ENCODE results near the gene PCCA.

Gene PCCA

DNA sequence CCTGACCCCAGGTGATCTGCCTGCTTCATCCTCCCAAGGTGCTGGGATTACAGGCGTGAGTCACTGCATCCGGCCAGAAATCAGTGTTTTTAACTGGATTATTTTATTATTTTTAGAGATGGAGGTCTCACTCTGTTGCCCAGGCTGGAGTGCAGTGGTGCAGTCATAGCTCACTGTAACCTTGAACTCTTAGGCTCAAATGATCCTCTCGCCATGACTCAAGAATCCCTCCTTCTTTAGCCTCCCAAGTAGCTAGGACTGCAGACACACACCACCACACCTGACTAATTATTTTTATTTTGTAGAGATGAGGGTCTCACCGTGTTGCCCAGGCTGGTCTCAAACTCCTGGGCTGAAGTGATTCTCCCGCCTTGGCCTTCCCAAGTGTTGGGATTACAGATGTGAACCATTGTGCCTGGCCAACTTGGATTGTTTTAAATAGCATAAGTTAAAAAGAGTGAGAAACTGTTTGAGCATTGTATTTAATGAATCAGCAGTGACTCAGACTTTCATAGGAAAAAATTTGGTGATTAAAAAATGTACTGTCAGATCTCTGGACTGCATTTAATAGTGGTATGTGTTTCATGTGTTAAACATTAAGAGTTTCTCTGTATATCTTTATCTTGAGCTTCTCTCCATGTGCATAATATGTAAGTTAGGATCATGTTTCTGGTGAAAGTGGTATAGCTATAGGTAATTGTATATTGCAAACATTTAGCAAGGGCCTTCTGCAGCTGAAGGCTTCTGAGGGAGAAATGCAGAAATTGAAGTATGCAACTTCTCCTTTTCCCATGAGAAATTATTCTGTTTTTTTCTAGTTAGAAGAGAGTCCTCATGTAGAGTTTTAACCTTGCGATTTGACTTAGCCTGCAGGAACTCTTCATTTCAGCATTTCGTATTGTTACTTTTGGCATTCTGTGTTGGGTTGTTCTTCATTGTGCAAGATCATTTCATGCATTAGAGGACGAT lies 121.2 kb downstream of the PCCA start:
- no peak overlapping the region for H3K4me2 ChIP-seq (ENCODE audit: low read depth, low read length, poor library complexity, severe bottlenecking)
- TF ChIP-seq, protein P1, sequence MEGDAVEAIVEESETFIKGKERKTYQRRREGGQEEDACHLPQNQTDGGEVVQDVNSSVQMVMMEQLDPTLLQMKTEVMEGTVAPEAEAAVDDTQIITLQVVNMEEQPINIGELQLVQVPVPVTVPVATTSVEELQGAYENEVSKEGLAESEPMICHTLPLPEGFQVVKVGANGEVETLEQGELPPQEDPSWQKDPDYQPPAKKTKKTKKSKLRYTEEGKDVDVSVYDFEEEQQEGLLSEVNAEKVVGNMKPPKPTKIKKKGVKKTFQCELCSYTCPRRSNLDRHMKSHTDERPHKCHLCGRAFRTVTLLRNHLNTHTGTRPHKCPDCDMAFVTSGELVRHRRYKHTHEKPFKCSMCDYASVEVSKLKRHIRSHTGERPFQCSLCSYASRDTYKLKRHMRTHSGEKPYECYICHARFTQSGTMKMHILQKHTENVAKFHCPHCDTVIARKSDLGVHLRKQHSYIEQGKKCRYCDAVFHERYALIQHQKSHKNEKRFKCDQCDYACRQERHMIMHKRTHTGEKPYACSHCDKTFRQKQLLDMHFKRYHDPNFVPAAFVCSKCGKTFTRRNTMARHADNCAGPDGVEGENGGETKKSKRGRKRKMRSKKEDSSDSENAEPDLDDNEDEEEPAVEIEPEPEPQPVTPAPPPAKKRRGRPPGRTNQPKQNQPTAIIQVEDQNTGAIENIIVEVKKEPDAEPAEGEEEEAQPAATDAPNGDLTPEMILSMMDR (IDR thresholded peaks at IDR 0.05; ENCODE audit: insufficient read depth, low read length, poor library complexity, severe bottlenecking) = no peak
- no peak for TF ChIP-seq EZH2phosphoT487 (conservative IDR thresholded peaks at IDR 0.05; ENCODE audit: low read length)
- H3K9me3 ChIP-seq (ENCODE audit: insufficient read depth, low read length) = no peaks in the 10 kb centered on the region
- H3K27me3 ChIP-seq (ENCODE audit: low read length) = no peaks in the 10 kb centered on the region
- H2AFZ ChIP-seq (ENCODE audit: low read depth, low read length, severe bottlenecking) = no peak overlapping the region
- H3K79me2 ChIP-seq (ENCODE audit: insufficient read depth, low read length) = no peaks in the 10 kb centered on the region
- H3K9me2 ChIP-seq (replicated peaks; ENCODE audit: insufficient read depth, low read length) = no peaks in the 10 kb centered on the region
- H3F3A ChIP-seq (ENCODE audit: insufficient read depth) = no peaks in the 10 kb centered on the region
- no peak overlapping the region for H3K27ac ChIP-seq (ENCODE audit: low read depth, low read length)
- H3K4me3 ChIP-seq (ENCODE audit: insufficient read depth, low read length, poor library complexity, severe bottlenecking) = no peak overlapping the region
- H4K20me1 ChIP-seq (ENCODE audit: low read depth, low read length) = no peaks in the 10 kb centered on the region
- H3K9ac ChIP-seq (ENCODE audit: low read length) = no peak overlapping the region
- no peaks in the 10 kb centered on the region for H3K36me3 ChIP-seq (ENCODE audit: low read length)

- H3K27ac ChIP-seq (ENCODE audit: low read depth, low read length) = no peak overlapping the region
- no peak for TF ChIP-seq EZH2phosphoT487 (conservative IDR thresholded peaks at IDR 0.05; ENCODE audit: low read length)
- TF ChIP-seq, protein P1 (IDR thresholded peaks at IDR 0.05; ENCODE audit: insufficient read depth, low read length, poor library complexity, severe bottlenecking) = no peak
Observed at GRCh38 chr13:100211016-100211710, 122.3 kb downstream of the PCCA start.

DNA sequence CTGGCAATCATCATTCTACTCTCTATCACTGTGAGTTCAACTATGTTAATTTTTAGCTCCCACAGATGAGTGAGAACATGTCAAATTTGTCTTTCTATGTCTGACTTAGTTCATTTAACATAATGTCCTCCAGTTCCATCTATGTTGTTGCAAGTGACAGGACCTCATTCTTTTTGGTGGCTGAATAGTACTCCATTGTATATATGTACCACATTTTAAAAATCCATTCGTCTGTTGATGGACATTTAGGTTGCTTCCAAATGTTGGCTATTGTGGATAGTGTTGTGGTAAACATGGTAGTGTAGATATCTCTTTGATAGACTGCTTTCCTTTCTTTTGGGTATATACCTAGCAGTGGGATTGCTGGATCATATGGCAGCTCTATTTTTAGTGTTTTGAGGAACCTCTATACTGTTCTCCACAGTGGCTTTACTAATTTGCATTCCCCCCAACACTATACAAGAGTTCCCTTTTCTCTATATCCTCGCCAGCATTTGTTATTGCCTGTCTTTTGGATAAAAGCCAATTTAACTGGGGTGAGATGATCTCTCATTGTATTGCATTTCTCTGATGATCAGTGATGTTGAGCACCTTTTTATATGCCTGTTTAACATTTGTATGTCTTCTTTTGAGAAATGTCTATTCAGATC lies 124.1 kb downstream of the PCCA start:
- no peaks in the 10 kb centered on the region for H4K20me1 ChIP-seq (ENCODE audit: low read depth, low read length)
- H3K27me3 ChIP-seq (ENCODE audit: low read length) = no peaks in the 10 kb centered on the region
- no peaks in the 10 kb centered on the region for H3K9me3 ChIP-seq (ENCODE audit: insufficient read depth, low read length)
- no peaks in the 10 kb centered on the region for H3K36me3 ChIP-seq (ENCODE audit: low read length)
- H3K4me3 ChIP-seq (ENCODE audit: insufficient read depth, low read length, poor library complexity, severe bottlenecking) = no peak overlapping the region
- H2AFZ ChIP-seq (ENCODE audit: low read depth, low read length, severe bottlenecking) = no peak overlapping the region
- no peaks in the 10 kb centered on the region for H3K79me2 ChIP-seq (ENCODE audit: insufficient read depth, low read length)
- H3F3A ChIP-seq (ENCODE audit: insufficient read depth) = no peaks in the 10 kb centered on the region
- H3K4me2 ChIP-seq (ENCODE audit: low read depth, low read length, poor library complexity, severe bottlenecking) = no peak overlapping the region
- H3K9ac ChIP-seq (ENCODE audit: low read length) = no peak overlapping the region
- no peaks in the 10 kb centered on the region for H3K9me2 ChIP-seq (replicated peaks; ENCODE audit: insufficient read depth, low read length)
- no peak overlapping the region for H3K27ac ChIP-seq (ENCODE audit: low read depth, low read length)
- no peak for TF ChIP-seq EZH2phosphoT487 (conservative IDR thresholded peaks at IDR 0.05; ENCODE audit: low read length)
- TF ChIP-seq, protein P1 (IDR thresholded peaks at IDR 0.05; ENCODE audit: insufficient read depth, low read length, poor library complexity, severe bottlenecking) = no peak

More at GRCh38 chr13:100211016-100211710, 122.3 kb downstream of the PCCA start:
- H3K36me3 ChIP-seq (ENCODE audit: low read length) = no peaks in the 10 kb centered on the region
- H3K4me2 ChIP-seq (ENCODE audit: low read depth, low read length, poor library complexity, severe bottlenecking) = no peak overlapping the region
- H3K9me3 ChIP-seq (ENCODE audit: insufficient read depth, low read length) = no peaks in the 10 kb centered on the region
- H3K27me3 ChIP-seq (ENCODE audit: low read length) = no peaks in the 10 kb centered on the region
- no peaks in the 10 kb centered on the region for H3K9me2 ChIP-seq (replicated peaks; ENCODE audit: insufficient read depth, low read length)
- no peaks in the 10 kb centered on the region for H3F3A ChIP-seq (ENCODE audit: insufficient read depth)
- H2AFZ ChIP-seq (ENCODE audit: low read depth, low read length, severe bottlenecking) = no peak overlapping the region
- no peak overlapping the region for H3K9ac ChIP-seq (ENCODE audit: low read length)
- no peaks in the 10 kb centered on the region for H3K79me2 ChIP-seq (ENCODE audit: insufficient read depth, low read length)
- no peak overlapping the region for H3K4me3 ChIP-seq (ENCODE audit: insufficient read depth, low read length, poor library complexity, severe bottlenecking)
- no peaks in the 10 kb centered on the region for H4K20me1 ChIP-seq (ENCODE audit: low read depth, low read length)
